Kidney (tissue), 14 donors: ENCODE results near the gene MAP2K6. TPM values are rescaled to one million over a fixed set of nuclear protein-coding genes. Genes with fewer than 3 reads are reported as not detected.

ENCODE experiments used
- DNase-seq, 5 donors: peaks; one replicate each; pipeline ENCODE4 v3.0.0-alpha.2; 2013 to 2020
- FAIRE-seq: peaks from 2 replicates; lab custom pipeline; 2012; peaks lifted over from hg19 to GRCh38; lab: Jason Lieb, UNC
- H3K27ac ChIP-seq, 2 donors: one replicate each; pipeline ENCODE4 v1.7.0; 2013; ENCODE audit warnings: low read depth in 2 of 2, low read length in 2 of 2, inconsistent platforms in 1 of 2
- H3K27me3 ChIP-seq: one replicate; pipeline ENCODE4 v1.7.1; 2013; ENCODE audit warnings: low read length, inconsistent platforms; ENCODE audit not compliant: control insufficient read depth, insufficient read depth
- H3K36me3 ChIP-seq, 3 donors: one replicate each; pipeline versions ENCODE4 v1.7.0 to v1.7.1; 2013; ENCODE audit warnings: low read length in 3 of 3, control low read depth in 1 of 3, inconsistent platforms in 1 of 3; ENCODE audit not compliant: insufficient read depth in 3 of 3, control insufficient read depth in 2 of 3
- H3K4me1 ChIP-seq, 3 donors: one replicate each; pipeline versions ENCODE4 v1.7.0 to v1.7.1; 2013; ENCODE audit warnings: low read length in 3 of 3, inconsistent platforms in 1 of 3, low read depth in 1 of 3; ENCODE audit not compliant: control insufficient read depth in 2 of 3, insufficient read depth in 2 of 3
- H3K4me3 ChIP-seq, 3 donors: one replicate each; pipeline versions ENCODE4 v1.7.0 to v1.8.1; 2013; ENCODE audit warnings: low read length in 3 of 3, control low read depth in 1 of 3, inconsistent platforms in 1 of 3
- H3K9ac ChIP-seq, 3 donors: one replicate each; pipeline versions ENCODE4 v1.7.0 to v1.7.1; 2013; ENCODE audit warnings: low read length in 3 of 3, control low read depth in 1 of 3, inconsistent platforms in 1 of 3
- H3K9me3 ChIP-seq, 3 donors: one replicate each; pipeline versions ENCODE4 v1.7.0 to v1.7.1; 2013; ENCODE audit warnings: low read length in 3 of 3, control low read depth in 1 of 3, inconsistent platforms in 1 of 3; ENCODE audit not compliant: control insufficient read depth in 2 of 3, insufficient read depth in 1 of 3
- CTCF ChIP-seq: IDR thresholded peaks from 3 replicates; pipeline ENCODE4 v1.5.1; 2012; ENCODE audit warnings: mild to moderate bottlenecking, moderate library complexity, borderline replicate concordance; ENCODE audit not compliant: insufficient read depth; ENCODE audit errors: extremely low read depth
- intact Hi-C: fragments of 100-400 bp; cut with DNase I; formaldehyde crosslinking; loops from one replicate; pipeline ENCODE4 v1.11.1; 2022
- polyA plus RNA-seq: library from polyadenylated mRNA; stranded (reverse); fragments of 350-450 nt; fragmentation: Illumina TruSeq; extraction: RNeasy Lipid Tissue Mini Kit (QIAGEN cat#74804); gene quantifications from one replicate; pipeline ENCODE4 v1.2.3, GENCODE V29; 2014; ENCODE audit warnings: low read depth, low replicate concordance; ENCODE audit not compliant: insufficient read depth
- total RNA-seq: library from RNA; stranded (reverse); fragmentation: NEBNext Ultra II Directional; extraction: Animal tissue kit (Norgen Biotek cat#: 25700); gene quantifications from one replicate; pipeline ENCODE4 v1.2.1, GENCODE V29; 2021
- donor health status: control.
- donor health status: control.
- donor health status: control.
- donor health status: control.
- donor health status: control.
- donor health status: DM: yes; HTN: yes; CAD: no.
- donor health status: Normal renal cell carcinoma (clear cell type).

MAP2K6 gene
- total and polyA plus RNA-seq, 2 donors from 2014 or later, result 8.6 to 10.2 TPM

GRCh38 chr17:69590671-69591070, 176.2 kb downstream of the MAP2K6 start:
- DNase-seq, result no peak
- Histone ChIP-seq H3K9me3 (no peaks in the 10 kb centered on the region), H3K36me3 (no peaks in the 10 kb centered on the region), H3K27me3 (no peaks in the 10 kb centered on the region), H3K4me3 (no peak overlapping the region), H3K4me1 (no peaks in the 10 kb centered on the region), H3K9ac (no peak overlapping the region), H3K27ac (no peak overlapping the region)
- FAIRE-seq, result no peak
- intact Hi-C loops, result no loop called here
- no peak for TF ChIP-seq CTCF

- no peaks in the 10 kb centered on the region for H3K27me3 ChIP-seq
- no peak for TF ChIP-seq CTCF
- H3K4me1 ChIP-seq, result no peaks in the 10 kb centered on the region
- H3K27ac ChIP-seq, result no peak overlapping the region
- FAIRE-seq (no peak), DNase-seq (no peak)
- intact Hi-C loops, result no loop called here
- no peak overlapping the region for H3K9ac ChIP-seq
- no peaks in the 10 kb centered on the region for H3K9me3 ChIP-seq
- no peaks in the 10 kb centered on the region for H3K36me3 ChIP-seq
- no peak overlapping the region for H3K4me3 ChIP-seq
These were observed 178.3 kb downstream of the MAP2K6 start for GRCh38 chr17:69592692-69593350.

- TF ChIP-seq CTCF, result no peak
- Histone ChIP-seq H3K27ac (no peak overlapping the region), H3K36me3 (no peaks in the 10 kb centered on the region), H3K27me3 (no peaks in the 10 kb centered on the region), H3K9ac (no peak overlapping the region), H3K4me1 (no peaks in the 10 kb centered on the region), H3K9me3 (no peaks in the 10 kb centered on the region), H3K4me3 (no peak overlapping the region)
- intact Hi-C loops, result no loop called here
- no peak for DNase-seq
- FAIRE-seq, result no peak
These were observed 178.8 kb downstream of the MAP2K6 start for GRCh38 chr17:69593351-69593715.

GRCh38 chr17:69593716-69594115, 179.2 kb downstream of the MAP2K6 start:
- no peaks in the 10 kb centered on the region for H3K36me3 ChIP-seq
- intact Hi-C loops, result no loop called here
- H3K9me3 ChIP-seq, result no peaks in the 10 kb centered on the region
- DNase-seq (no peak), FAIRE-seq (no peak)
- no peak overlapping the region for H3K4me3 ChIP-seq
- no peak overlapping the region for H3K27ac ChIP-seq
- no peak overlapping the region for H3K9ac ChIP-seq
- TF ChIP-seq CTCF, result no peak
- no peaks in the 10 kb centered on the region for H3K4me1 ChIP-seq
- no peaks in the 10 kb centered on the region for H3K27me3 ChIP-seq
